HL-60 (cell line): ENCODE data around the gene RLF.

ENCODE experiments used
- GABPA ChIP-seq: IDR thresholded peaks from 2 replicates; pipeline ENCODE4 v1.6.1; 2012; ENCODE audit warnings: low read depth
- POLR2AphosphoS5 ChIP-seq: IDR thresholded peaks from 2 replicates; pipeline ENCODE4 v1.6.1; 2012; ENCODE audit warnings: low read depth
- SPI1 ChIP-seq: IDR thresholded peaks from 2 replicates; pipeline ENCODE4 v1.6.1; 2012; ENCODE audit warnings: low read depth, mild to moderate bottlenecking, borderline replicate concordance
- TF ChIP-seq, protein P1 (sequence below): IDR thresholded peaks from one replicate; pipeline ENCODE4 v1.5.1; 2011; ENCODE audit warnings: low read length, control low read depth, inconsistent platforms; ENCODE audit not compliant: insufficient read depth
- TF ChIP-seq, protein P2 (sequence below): IDR thresholded peaks from 2 replicates; pipeline ENCODE4 v1.6.1; 2012; ENCODE audit warnings: low read depth; ENCODE audit not compliant: insufficient replicate concordance

GRCh38 chr1:40232444-40232843, 71.3 kb downstream of the RLF start:
- TF ChIP-seq, protein P1, sequence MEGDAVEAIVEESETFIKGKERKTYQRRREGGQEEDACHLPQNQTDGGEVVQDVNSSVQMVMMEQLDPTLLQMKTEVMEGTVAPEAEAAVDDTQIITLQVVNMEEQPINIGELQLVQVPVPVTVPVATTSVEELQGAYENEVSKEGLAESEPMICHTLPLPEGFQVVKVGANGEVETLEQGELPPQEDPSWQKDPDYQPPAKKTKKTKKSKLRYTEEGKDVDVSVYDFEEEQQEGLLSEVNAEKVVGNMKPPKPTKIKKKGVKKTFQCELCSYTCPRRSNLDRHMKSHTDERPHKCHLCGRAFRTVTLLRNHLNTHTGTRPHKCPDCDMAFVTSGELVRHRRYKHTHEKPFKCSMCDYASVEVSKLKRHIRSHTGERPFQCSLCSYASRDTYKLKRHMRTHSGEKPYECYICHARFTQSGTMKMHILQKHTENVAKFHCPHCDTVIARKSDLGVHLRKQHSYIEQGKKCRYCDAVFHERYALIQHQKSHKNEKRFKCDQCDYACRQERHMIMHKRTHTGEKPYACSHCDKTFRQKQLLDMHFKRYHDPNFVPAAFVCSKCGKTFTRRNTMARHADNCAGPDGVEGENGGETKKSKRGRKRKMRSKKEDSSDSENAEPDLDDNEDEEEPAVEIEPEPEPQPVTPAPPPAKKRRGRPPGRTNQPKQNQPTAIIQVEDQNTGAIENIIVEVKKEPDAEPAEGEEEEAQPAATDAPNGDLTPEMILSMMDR, result no peak
- TF ChIP-seq, protein P2, sequence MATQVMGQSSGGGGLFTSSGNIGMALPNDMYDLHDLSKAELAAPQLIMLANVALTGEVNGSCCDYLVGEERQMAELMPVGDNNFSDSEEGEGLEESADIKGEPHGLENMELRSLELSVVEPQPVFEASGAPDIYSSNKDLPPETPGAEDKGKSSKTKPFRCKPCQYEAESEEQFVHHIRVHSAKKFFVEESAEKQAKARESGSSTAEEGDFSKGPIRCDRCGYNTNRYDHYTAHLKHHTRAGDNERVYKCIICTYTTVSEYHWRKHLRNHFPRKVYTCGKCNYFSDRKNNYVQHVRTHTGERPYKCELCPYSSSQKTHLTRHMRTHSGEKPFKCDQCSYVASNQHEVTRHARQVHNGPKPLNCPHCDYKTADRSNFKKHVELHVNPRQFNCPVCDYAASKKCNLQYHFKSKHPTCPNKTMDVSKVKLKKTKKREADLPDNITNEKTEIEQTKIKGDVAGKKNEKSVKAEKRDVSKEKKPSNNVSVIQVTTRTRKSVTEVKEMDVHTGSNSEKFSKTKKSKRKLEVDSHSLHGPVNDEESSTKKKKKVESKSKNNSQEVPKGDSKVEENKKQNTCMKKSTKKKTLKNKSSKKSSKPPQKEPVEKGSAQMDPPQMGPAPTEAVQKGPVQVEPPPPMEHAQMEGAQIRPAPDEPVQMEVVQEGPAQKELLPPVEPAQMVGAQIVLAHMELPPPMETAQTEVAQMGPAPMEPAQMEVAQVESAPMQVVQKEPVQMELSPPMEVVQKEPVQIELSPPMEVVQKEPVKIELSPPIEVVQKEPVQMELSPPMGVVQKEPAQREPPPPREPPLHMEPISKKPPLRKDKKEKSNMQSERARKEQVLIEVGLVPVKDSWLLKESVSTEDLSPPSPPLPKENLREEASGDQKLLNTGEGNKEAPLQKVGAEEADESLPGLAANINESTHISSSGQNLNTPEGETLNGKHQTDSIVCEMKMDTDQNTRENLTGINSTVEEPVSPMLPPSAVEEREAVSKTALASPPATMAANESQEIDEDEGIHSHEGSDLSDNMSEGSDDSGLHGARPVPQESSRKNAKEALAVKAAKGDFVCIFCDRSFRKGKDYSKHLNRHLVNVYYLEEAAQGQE, result no peak
- TF ChIP-seq GABPA, result no peak
- TF ChIP-seq POLR2AphosphoS5, result no peak
- TF ChIP-seq SPI1, result no peak
